Right lobe of liver (tissue), 4 donors: Measurements from ENCODE around the gene NRXN3.

Source experiments
- POLR2A ChIP-seq: fragments of 450-650 bp; IDR thresholded peaks from one replicate; pipeline ENCODE4 v1.6.1; 2017; ENCODE audit warnings: antibody characterized with exemption, mild to moderate bottlenecking
- TF ChIP-seq, protein P1 (sequence below), 4 donors: fragments of 200-600 bp in 3 of 4; fragments of 450-650 bp in 1 of 4; IDR thresholded peaks; one replicate each; pipeline versions ENCODE4 v1.5.1 to v1.8.0; 2016 to 2022; ENCODE audit warnings: antibody characterized with exemption in 4 of 4, mild to moderate bottlenecking in 2 of 4
- donor health status: DM: no; HTN: no; CAD: no.
- donor health status: DM: no; HTN: no; CAD: no.
- donor health status: DM: no; HTN: yes; CAD: no.

DNA sequence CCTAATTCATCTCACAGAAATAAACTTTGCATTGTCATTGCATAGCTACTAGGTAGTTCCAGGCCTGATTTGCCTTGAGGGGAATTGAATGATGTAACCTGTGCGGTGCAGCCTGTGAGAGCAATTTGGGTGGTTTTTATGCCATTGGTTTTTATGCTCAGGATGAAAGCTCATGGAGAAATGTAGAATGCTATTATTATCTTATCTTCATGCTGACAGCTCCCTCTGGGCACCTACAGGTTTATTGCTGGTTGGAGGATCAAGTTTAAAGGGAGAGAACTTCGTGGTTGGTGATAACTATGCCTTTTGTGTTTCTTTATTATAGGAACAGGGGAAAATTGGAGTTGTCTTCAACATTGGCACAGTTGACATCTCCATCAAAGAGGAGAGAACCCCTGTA is 1493.3 kb downstream of the NRXN3 start:
- TF ChIP-seq, protein P1, sequence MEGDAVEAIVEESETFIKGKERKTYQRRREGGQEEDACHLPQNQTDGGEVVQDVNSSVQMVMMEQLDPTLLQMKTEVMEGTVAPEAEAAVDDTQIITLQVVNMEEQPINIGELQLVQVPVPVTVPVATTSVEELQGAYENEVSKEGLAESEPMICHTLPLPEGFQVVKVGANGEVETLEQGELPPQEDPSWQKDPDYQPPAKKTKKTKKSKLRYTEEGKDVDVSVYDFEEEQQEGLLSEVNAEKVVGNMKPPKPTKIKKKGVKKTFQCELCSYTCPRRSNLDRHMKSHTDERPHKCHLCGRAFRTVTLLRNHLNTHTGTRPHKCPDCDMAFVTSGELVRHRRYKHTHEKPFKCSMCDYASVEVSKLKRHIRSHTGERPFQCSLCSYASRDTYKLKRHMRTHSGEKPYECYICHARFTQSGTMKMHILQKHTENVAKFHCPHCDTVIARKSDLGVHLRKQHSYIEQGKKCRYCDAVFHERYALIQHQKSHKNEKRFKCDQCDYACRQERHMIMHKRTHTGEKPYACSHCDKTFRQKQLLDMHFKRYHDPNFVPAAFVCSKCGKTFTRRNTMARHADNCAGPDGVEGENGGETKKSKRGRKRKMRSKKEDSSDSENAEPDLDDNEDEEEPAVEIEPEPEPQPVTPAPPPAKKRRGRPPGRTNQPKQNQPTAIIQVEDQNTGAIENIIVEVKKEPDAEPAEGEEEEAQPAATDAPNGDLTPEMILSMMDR (IDR thresholded peaks at IDR 0.05) = no peak
- no peak for TF ChIP-seq POLR2A
